Measurements from ENCODE around the gene KCNE4. TPM values are rescaled to one million over a fixed set of nuclear protein-coding genes. Genes with fewer than 3 reads are reported as not detected.

KCNE4 gene
- total RNA-seq, 6 experiments from 2014 or later = 0.17 to 1.2 (median 1.1) TPM

- Histone ChIP-seq H3K4me3 (no peak overlapping the region), H3K4me1 (no peaks in the 10 kb centered on the region), H3K9me3 (no peaks in the 10 kb centered on the region), H3K36me3 (no peaks in the 10 kb centered on the region), H3K27me3 (no peaks in the 10 kb centered on the region), H3K27ac (no peak overlapping the region)
- no peak for DNase-seq
- ATAC-seq = no peak
- intact Hi-C loops (cut with DNase I) = no loop called here
- TF ChIP-seq POLR2A (IDR thresholded peaks at IDR 0.05) (no peak), CTCF (IDR thresholded peaks at IDR 0.05) (no peak)
- 56% methylated on average over 4 of the region's 4 CpGs for WGBS (ENCODE audit: insufficient coverage, low coverage, low lambda C conversion rate, missing lambda C conversion rate)
Measured at GRCh38 chr2:223071139-223071538, 19.1 kb downstream of the KCNE4 start.

- H3K27me3 ChIP-seq = no peaks in the 10 kb centered on the region
- no peak overlapping the region for H3K27ac ChIP-seq
- no peaks in the 10 kb centered on the region for H3K36me3 ChIP-seq
- ATAC-seq (no peak), DNase-seq (no peak)
- 33% methylated on average over 3 of the region's 3 CpGs for WGBS (ENCODE audit: insufficient coverage, low coverage, low lambda C conversion rate, missing lambda C conversion rate)
- no peaks in the 10 kb centered on the region for H3K4me1 ChIP-seq
- no peak for TF ChIP-seq CTCF (IDR thresholded peaks at IDR 0.05)
- TF ChIP-seq POLR2A (IDR thresholded peaks at IDR 0.05) = no peak
- intact Hi-C loops (cut with DNase I) = no loop called here
- H3K9me3 ChIP-seq = no peaks in the 10 kb centered on the region
- no peak overlapping the region for H3K4me3 ChIP-seq
Measured at GRCh38 chr2:223072826-223073225, 20.8 kb downstream of the KCNE4 start.

GRCh38 chr2:223075301-223076270 is 23.6 kb downstream of the KCNE4 start:
- H3K36me3 ChIP-seq = no peaks in the 10 kb centered on the region
- no peaks in the 10 kb centered on the region for H3K27me3 ChIP-seq
- 63% methylated on average over 6 of the region's 6 CpGs for WGBS (ENCODE audit: insufficient coverage, low coverage, low lambda C conversion rate, missing lambda C conversion rate)
- no peaks in the 10 kb centered on the region for H3K9me3 ChIP-seq
- TF ChIP-seq CTCF (IDR thresholded peaks at IDR 0.05) (no peak), POLR2A (IDR thresholded peaks at IDR 0.05) (no peak)
- ATAC-seq (no peak), DNase-seq (no peak)
- no peak overlapping the region for H3K4me3 ChIP-seq
- no peak overlapping the region for H3K27ac ChIP-seq
- H3K4me1 ChIP-seq = no peaks in the 10 kb centered on the region
- intact Hi-C loops (cut with DNase I) = no loop called here

GRCh38 chr2:223076573-223076972 is 24.6 kb downstream of the KCNE4 start:
- 48% methylated on average over 6 of the region's 6 CpGs for WGBS (ENCODE audit: insufficient coverage, low coverage, low lambda C conversion rate, missing lambda C conversion rate)
- intact Hi-C loops (cut with DNase I) = no loop called here
- no peaks in the 10 kb centered on the region for H3K36me3 ChIP-seq
- no peaks in the 10 kb centered on the region for H3K4me1 ChIP-seq
- no peak overlapping the region for H3K4me3 ChIP-seq
- ATAC-seq = no peak
- H3K27me3 ChIP-seq = no peaks in the 10 kb centered on the region
- no peaks in the 10 kb centered on the region for H3K9me3 ChIP-seq
- DNase-seq = no peak
- H3K27ac ChIP-seq = no peak overlapping the region
- TF ChIP-seq POLR2A (IDR thresholded peaks at IDR 0.05) (no peak), CTCF (IDR thresholded peaks at IDR 0.05) (no peak)

All from right lobe of liver (tissue), 6 donors.